Upper lobe of left lung (tissue), 4 donors: ENCODE measurements around the gene NYAP2.

ENCODE experiments used
- CTCF ChIP-seq, 6 experiments: fragments of 450-650 bp in 4 of 6; fragments of 200-600 bp in 2 of 6; sonication (generic) in 2 of 6; IDR thresholded peaks; one replicate each; pipeline ENCODE4 v1.5.1; 2016 to 2019; ENCODE audit warnings: antibody characterized with exemption in 6 of 6
- EP300 ChIP-seq, 4 donors: sonication (generic); formaldehyde crosslinking; IDR thresholded peaks; one replicate each; pipeline ENCODE4 v1.5.1; 2017; ENCODE audit warnings: antibody characterized with exemption in 4 of 4, control low read depth in 2 of 4
- POLR2A ChIP-seq, 4 donors: fragments of 450-650 bp; IDR thresholded peaks; one replicate each; pipeline ENCODE4 v1.5.1; 2016 to 2017; ENCODE audit warnings: antibody characterized with exemption in 4 of 4, mild to moderate bottlenecking in 2 of 4

DNA sequence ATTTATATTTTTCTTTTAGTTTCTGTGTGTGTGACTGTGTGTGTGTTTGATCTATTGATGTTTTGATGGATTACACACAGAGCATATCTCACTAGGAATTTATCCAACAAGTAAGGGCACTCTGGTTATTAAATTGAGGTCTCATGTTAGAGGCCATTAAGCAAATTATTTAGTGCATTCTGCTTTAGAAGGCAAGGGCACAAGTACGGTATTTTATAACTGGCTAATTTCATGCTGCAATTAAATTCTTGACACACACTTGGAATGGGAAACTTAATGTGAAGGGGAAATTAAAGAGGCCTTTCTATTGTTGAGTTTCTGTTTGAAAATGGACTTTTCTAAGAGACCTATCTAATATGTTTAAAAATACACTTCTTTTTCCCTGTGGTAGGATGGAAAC, 25.8 kb downstream of the NYAP2 start:
- TF ChIP-seq POLR2A (IDR thresholded peaks at IDR 0.05) (no peak), CTCF (IDR thresholded peaks at IDR 0.05) (no peak), EP300 (IDR thresholded peaks at IDR 0.05) (no peak)
